Glomerular visceral epithelial cell (primary cell): ENCODE data around the gene C9orf50.
A peak's percentile ranks its signal among the peaks of the same experiment; 100 is the strongest.

ENCODE experiments used
- DNase-seq: peaks from one replicate; pipeline ENCODE4 v3.0.0-alpha.2; 2016; ENCODE audit errors: extremely low spot score

The C9orf50 gene

GRCh38 chr9:129570450-129571297 is 50.2 kb downstream of the C9orf50 start:
- peak; percentile 31 for DNase-seq

DNA sequence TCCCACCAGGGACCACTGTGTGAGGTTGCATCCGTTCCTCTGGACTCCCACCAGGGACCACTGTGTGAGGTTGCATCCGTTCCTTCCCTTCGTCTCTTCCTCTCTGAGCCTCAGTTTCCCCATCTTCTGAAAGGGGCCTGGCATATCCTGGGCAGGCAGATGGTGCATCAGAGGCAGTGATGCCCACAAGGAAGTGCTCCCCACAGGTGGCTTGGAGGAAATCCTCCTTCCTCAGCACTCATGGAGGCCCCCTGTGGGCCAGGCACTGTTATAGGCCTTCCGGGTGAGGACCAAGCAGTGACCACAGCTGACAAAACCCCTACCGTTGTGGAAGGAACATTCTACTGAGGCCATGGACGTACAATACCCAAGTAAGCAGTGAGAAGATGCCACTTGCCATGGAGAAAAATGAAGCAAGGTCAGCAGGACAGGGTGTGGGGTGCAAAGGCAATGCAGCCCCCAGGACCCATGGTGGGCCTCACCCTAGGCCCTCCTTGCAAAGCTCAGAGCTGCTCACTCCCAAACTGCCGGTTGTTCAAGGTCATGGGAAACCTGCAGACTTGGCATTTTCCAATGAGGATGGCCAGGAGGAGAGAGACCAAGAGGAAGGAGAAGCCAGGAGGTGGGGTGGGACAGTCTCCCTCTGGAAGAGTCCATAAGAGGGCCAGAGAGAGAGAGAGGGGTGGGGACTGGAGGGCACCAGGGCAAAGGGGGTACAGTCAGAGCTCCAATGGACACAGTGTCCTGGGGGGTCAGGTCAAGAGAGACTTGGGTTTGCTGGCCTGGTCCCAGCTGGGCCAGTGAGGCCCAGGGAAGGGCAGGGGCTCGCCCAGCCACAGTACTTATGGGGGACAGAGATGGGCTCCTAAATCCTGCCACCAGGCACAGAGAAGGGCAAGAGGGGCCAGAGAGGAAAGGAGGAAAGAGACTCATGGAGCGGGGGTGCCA is 51.1 kb downstream of the C9orf50 start:
- no peak for DNase-seq

- DNase-seq, result no peak
Measured at GRCh38 chr9:129568560-129569501, 52.1 kb downstream of the C9orf50 start.

- DNase-seq, result peak; percentile 31
Measured at GRCh38 chr9:129567842-129568559, 52.9 kb downstream of the C9orf50 start.

DNA sequence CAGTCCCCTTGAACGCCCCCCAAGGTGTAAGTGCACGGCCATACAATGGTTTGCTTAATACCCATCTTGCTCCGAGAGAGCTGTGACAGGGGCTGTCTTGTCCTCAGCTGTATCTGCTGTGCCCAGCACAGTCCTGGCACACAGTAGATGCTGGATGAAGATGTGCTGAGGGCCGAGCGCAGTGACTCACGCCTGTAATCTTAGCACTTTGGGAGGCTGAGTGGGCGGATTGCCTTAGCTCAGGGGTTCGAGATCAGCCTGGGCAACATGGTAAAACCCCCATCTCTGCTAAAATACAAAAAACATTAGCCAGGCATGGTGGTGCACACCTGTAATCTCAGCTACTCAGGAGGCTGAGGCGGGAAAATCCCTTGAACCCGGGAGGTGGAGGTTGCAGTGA is 53.6 kb downstream of the C9orf50 start:
- DNase-seq, result no peak

DNA sequence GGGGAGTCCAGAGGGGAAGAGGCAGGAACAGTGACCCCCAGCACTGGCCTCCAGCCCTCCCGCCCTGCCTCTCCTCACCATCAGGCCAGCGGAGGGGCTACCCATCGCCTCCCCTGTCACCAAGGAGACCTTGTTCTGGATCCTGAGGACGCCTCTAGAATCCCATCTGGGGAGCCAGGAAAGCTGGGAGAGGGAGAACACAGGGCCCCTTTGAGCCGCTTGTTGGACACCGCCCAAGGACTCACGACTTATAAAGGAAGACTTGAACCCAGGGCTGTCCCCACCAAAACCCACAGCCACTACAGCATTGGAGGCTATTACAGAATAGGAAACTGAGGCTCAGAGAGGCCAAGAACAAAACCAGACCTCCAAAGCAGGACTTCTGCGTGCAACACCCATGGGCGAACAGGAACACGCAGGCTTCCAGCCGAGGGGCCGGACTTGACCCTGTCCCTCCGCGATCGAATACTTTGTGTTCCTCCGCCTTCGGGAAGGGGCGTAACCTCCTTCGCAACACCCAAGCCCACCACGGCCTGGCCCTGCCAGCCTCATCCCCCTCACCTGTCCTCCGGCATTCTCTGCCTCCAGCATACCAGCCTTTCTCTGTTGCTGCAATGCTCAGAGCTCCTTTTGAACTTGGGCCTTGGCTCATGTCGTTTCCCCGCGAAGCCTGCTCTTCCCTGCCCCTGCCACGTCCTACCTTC is 54.2 kb downstream of the C9orf50 start:
- DNase-seq, result no peak

GRCh38 chr9:129562917-129563316 is 58.0 kb downstream of the C9orf50 start:
- no peak for DNase-seq

- no peak for DNase-seq
Measured at GRCh38 chr9:129562514-129562913, 58.4 kb downstream of the C9orf50 start.
